ENCODE data around the gene IFNL2.
"Not testable (repeated sequence)": the region's sequence is repeated elsewhere in the genome, so short reads cannot be mapped to it uniquely, and the experiment has no call there.

The IFNL2 gene

GRCh38 chr19:39297931-39298634 is 29.9 kb downstream of the IFNL2 start:
- DNase-seq: no peak

DNA sequence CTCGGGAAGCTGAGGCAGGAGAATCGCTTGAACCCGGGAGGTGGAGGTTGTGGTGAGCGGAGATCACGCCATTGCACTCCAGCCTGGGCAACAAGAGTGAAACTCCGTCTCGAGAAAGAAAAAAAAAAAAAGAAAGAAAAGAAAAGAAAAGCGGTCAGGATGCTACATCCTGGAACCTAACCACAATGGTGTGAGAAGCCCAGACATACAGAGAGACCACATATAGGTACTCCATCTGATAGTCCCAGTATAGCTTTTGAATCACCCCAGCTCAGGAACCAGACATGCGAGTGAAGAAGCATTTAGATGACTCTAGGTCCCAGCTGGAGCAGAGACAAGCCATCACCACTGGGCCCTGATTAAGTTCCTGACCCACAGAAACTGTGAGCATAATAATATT is 31.2 kb downstream of the IFNL2 start:
- no peak for DNase-seq

GRCh38 chr19:39299832-39300231 is 31.6 kb downstream of the IFNL2 start:
- DNase-seq: no peak

DNA sequence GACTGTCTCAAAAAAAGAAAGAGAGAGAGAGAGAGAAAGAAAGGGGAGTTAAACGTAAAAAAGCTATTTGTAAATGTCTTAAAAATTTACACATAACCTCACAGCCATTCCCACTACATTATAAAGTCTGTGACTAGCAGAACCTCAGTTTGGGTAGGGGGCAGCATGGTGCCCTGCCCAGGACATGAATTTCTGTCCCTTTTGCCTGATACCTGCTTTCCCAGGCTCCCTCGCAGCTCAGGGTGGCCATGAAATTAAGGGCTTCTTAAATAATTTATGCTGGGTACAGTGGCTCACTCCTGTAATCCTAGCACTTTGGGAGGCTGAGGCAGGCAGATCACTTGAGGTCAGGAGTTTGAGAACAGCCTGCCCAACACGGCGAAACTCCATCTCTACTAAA is 32.8 kb downstream of the IFNL2 start:
- no peak for DNase-seq

GRCh38 chr19:39301562-39301961 is 33.4 kb downstream of the IFNL2 start:
- no peak for DNase-seq

DNA sequence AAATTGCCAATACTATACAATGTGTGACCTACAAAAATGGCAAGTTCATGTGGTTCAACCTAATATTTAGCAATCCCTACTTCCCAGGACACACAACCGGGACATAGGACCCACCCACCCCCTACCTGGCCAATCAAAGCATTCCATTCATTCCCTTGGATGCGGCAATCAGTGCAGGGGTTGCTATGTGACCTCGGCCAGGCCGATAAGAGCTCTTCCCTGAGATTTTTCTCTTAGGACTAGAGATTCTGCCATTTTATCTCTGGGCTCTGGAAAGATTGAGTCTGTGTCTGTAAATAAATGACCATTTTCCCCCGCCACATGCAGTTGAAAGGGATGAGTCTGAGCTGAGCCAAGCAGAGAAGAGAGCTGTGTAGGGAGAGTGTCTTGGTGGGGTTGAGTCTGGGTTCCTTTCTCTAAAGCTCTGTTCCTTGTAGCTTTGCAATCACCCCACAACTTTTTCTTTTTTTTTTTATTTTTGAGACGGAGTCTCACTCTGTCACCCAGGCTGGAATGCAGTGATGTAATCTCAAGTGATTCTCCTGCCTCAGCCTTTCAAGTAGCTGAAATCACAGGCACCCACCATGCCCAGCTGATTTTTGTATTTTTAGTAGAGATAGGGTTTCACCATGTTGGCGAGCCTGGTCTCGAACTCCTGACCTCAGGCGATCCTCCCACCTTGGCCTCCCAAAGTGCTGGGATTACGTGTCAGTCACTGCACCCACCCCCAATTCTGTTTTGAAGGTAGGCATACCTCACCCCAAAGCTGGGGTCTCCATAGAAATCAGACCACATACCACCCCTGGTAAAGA is 35.4 kb downstream of the IFNL2 start:
- no peak for DNase-seq

- no peak for DNase-seq
Measured at GRCh38 chr19:39304185-39304513, 36.0 kb downstream of the IFNL2 start.

- DNase-seq: no peak
Measured at GRCh38 chr19:39304701-39305571, 36.7 kb downstream of the IFNL2 start.

DNA sequence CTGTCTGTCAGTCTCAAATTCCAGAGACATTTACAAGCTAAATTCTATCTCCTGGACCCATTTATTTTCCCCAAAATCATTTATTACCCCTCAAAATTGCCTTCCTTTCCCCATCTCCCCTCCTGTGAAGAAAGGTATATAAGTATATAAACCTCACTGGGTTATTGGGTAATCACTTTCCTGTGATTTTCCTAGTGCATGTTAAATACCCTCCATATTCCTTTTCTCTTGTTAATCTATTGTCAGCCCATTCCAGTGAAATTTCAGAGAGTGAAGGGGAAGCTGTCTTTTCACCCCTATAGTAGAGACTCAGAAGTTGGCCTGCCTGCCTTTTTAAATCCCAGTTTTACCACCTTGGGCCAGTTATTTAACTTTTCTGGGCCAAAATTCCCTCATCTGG is 37.9 kb downstream of the IFNL2 start:
- DNase-seq: no peak

DNA sequence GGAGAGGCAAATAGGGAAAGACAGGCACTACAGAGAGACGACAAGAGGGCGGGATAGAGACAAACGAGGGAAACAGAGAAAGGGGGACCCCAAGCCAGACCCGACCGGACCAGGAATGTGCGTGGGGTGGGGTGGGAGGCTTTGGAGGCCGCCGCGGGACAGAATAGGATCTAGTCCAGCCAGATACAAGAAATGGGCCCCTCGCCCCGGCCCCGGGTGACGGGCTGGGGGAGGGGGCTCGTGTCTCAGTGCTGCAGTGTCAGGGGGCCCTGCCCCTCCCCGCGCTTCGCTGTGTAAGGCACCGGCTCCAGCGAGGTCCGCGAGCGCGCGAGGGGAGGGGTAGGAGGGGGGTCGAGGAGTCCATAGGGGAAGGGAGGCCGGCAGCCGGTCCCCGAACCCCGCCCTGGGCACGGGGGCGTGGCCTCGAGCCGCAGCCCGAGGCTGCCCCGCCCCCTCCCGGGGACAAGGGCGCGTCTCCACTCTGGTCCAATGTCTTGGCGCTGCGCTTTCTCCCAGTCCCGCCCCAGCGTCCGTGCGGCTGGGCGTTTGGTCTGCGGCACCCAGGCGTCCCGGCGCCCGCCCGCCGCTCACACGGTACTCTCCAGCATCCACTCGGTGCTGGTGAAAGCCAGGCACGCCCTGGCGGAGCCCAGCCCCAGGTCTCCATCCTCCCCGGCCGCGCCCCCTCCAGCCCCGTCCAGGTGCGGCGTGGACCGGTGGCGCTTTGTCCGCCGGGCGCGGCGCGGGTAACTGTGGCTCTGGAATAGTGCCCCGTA is 39.0 kb downstream of the IFNL2 start:
- DNase-seq: no peak

GRCh38 chr19:39307822-39308530 is 39.8 kb downstream of the IFNL2 start:
- DNase-seq: no peak

- no peak for DNase-seq
Measured at GRCh38 chr19:39308531-39309304, 40.5 kb downstream of the IFNL2 start.

- not testable (repeated sequence) for DNase-seq
Measured at GRCh38 chr19:39309305-39309670, 41.1 kb downstream of the IFNL2 start.

DNA sequence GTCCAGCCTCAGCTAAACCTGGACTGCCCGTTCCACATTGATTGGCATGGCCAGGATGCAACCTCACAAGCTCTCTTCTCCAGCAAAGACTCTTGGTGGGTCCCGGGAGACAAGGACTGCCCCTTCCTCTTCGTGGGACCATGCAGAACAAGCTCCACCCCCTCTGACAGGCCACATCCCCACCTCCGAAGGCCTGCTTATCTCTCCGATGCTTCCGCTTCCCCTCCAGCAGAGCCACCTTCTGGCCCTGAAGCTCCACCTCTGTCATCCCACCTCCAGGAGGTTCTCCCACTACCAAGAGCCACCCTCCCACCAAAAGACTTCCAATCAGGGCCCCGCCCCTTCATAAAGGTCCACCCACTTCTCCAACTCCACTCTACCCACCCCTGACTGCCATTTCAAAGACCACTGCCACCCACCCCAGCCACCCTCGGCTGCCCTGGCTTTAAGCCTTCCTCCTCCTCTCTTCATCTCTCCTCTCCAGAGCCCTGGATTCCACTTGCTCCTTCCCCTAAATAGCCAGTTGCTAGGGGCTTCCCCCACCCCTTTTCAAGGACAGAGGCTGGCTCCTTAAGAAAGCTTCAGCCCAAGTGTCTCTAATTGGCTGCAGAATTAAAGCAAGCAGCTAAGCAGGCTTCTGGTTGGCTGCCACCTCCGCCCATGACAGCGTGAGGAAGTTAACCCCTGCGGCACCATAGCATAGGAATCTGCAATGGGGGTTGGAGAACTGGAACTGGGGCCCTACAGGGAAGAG is 42.5 kb downstream of the IFNL2 start:
- no peak for DNase-seq

GRCh38 chr19:39314016-39314728 is 46.0 kb downstream of the IFNL2 start:
- no peak for DNase-seq

DNA sequence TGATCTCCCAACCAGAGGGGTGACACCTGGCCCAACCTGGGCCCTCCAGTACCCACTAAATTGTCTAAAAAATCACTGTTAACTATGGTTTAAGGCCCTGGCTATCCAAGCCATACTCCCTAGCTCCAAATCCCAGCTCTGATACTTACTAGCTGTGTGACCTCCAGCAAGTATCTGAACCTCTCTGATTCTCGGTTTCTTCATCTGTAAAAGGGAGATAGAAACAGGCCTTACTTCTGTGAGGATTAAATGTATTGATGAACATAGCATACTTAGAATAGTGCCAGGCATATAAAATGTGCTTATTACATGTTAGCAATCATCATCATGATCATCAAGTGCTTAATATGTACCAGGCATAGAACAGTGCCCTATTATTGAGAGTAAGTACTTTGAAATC is 47.7 kb downstream of the IFNL2 start:
- no peak for DNase-seq

GRCh38 chr19:39316627-39317321 is 48.6 kb downstream of the IFNL2 start:
- no peak for DNase-seq

DNA sequence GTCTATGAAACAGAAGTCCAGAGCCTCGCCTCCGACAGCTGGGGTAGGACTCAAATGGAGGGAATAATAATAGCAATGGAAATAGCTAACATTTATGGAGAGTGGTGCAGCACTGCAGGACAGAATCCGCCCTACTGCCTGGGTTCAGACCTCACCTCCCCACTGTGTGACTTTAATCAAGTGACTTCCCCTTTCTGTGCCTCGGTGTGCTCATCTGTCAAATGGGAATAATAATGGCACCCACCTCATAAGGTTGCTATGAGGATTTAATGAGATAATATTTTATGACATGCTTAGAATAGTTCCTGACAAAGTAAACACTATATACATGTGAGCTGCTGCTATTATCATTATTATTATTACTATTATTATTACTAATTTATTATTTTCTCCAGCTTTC is 49.3 kb downstream of the IFNL2 start:
- DNase-seq: no peak

- no peak for DNase-seq
Measured at GRCh38 chr19:39318071-39318470, 49.9 kb downstream of the IFNL2 start.

Measured in NCI-H446 treated with DMSO at 0.1 percent for 48 hours (cell line).